ENCODE results near the gene TEX26.

The TEX26 gene

GRCh38 chr13:31012655-31013024 lies 80.2 kb downstream of the TEX26 start:
- Histone ChIP-seq H3K27me3 (ENCODE audit: control insufficient read depth in 1 of 2, insufficient read depth in 1 of 2, low read length in 2 of 2) (peaks cover 0 to 6% of the 10 kb centered on the region in 2 experiments), H2BK120ac (ENCODE audit: low read depth, low read length) (no peak overlapping the region), H3K27ac (ENCODE audit: low read length, poor library complexity, severe bottlenecking) (no peak overlapping the region), H2BK15ac (ENCODE audit: low read depth, poor library complexity, severe bottlenecking) (no peak overlapping the region), H4K91ac (ENCODE audit: low read length) (no peak overlapping the region), H2AK5ac (ENCODE audit: low read length, severe bottlenecking) (no peak overlapping the region), H3K4me3 (ENCODE audit: insufficient read depth in 1 of 2, low read depth in 1 of 2, low read length in 2 of 2) (no peak overlapping the region), H3K4ac (ENCODE audit: low read depth in 1 of 2, low read length in 2 of 2) (no peak overlapping the region), H4K8ac (ENCODE audit: low read length) (no peak overlapping the region), H3K4me2 (ENCODE audit: low read length, poor library complexity, severe bottlenecking) (no peak overlapping the region), H3K9me3 (ENCODE audit: control insufficient read depth, low read length) (peaks cover 2% of the 10 kb centered on the region), H3K36me3 (ENCODE audit: control insufficient read depth in 1 of 2, insufficient read depth in 2 of 2, low read depth in 1 of 2, low read length in 2 of 2) (no peaks in the 10 kb centered on the region), H3K23ac (ENCODE audit: low read length in 2 of 2) (no peak overlapping the region), H3K79me1 (replicated peaks; ENCODE audit: low read length, poor library complexity, severe bottlenecking) (no peaks in the 10 kb centered on the region), H2BK12ac (ENCODE audit: low read length in 2 of 2) (no peak overlapping the region), H2BK5ac (ENCODE audit: low read depth, low read length, poor library complexity, severe bottlenecking) (no peak overlapping the region), H2AFZ (ENCODE audit: low read depth, low read length) (no peak overlapping the region), H3K9ac (ENCODE audit: low read length) (peak overlapping the region; percentile 6), H3K4me1 (ENCODE audit: control insufficient read depth, insufficient read depth, low read depth, low read length) (peaks cover 8% of the 10 kb centered on the region), H3K18ac (ENCODE audit: low read depth in 1 of 2, low read length in 2 of 2) (no peak overlapping the region), H3K14ac (ENCODE audit: low read length in 2 of 2) (no peak overlapping the region)
- 100% methylated on average over 1 of the region's 2 CpGs for WGBS
- DNase-seq = peak; percentile 46

DNA sequence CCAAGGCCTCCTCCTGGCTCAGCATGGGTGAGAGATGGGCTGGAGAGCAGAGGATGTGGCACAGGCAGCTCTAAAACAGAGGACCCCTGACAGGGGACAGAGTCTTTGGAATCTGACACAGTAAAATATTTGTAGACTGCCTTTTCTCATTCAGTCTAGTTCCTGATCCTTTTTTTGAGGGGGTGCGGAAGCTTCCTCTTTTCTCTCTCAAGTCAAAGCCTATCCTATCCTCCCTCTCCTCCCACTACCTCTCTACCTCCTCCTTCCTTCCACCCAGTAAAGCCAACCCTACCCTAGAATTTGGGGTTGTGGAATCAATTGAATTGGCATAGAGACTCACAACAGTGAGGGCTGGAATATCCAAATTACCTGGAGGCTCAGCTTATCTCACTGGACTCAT lies 82.0 kb downstream of the TEX26 start:
- no peaks in the 10 kb centered on the region for H3K36me3 ChIP-seq (ENCODE audit: control insufficient read depth in 1 of 2, insufficient read depth in 2 of 2, low read depth in 1 of 2, low read length in 2 of 2)
- H3K9me3 ChIP-seq (ENCODE audit: control insufficient read depth, low read length) = peaks cover 8% of the 10 kb centered on the region
- H3K4me3 ChIP-seq (ENCODE audit: insufficient read depth in 1 of 2, low read depth in 1 of 2, low read length in 2 of 2) = no peak overlapping the region
- H3K18ac ChIP-seq (ENCODE audit: low read depth in 1 of 2, low read length in 2 of 2) = peak overlapping the region in 1 of 2 experiments; percentile 57
- H3K79me1 ChIP-seq (replicated peaks; ENCODE audit: low read length, poor library complexity, severe bottlenecking) = no peaks in the 10 kb centered on the region
- WGBS = 100% methylated on average over 1 of the region's 1 CpG
- no peak overlapping the region for H2BK12ac ChIP-seq (ENCODE audit: low read length in 2 of 2)
- H3K4ac ChIP-seq (ENCODE audit: low read depth in 1 of 2, low read length in 2 of 2) = no peak overlapping the region
- no peak overlapping the region for H2BK15ac ChIP-seq (ENCODE audit: low read depth, poor library complexity, severe bottlenecking)
- no peak overlapping the region for H3K27ac ChIP-seq (ENCODE audit: low read length, poor library complexity, severe bottlenecking)
- H2AFZ ChIP-seq (ENCODE audit: low read depth, low read length) = no peak overlapping the region
- peaks cover 4% of the 10 kb centered on the region for H3K4me1 ChIP-seq (ENCODE audit: control insufficient read depth, insufficient read depth, low read depth, low read length)
- no peak overlapping the region for H2BK120ac ChIP-seq (ENCODE audit: low read depth, low read length)
- no peak overlapping the region for H4K8ac ChIP-seq (ENCODE audit: low read length)
- no peak overlapping the region for H4K91ac ChIP-seq (ENCODE audit: low read length)
- no peak overlapping the region for H3K9ac ChIP-seq (ENCODE audit: low read length)
- DNase-seq = no peak
- peak overlapping the region; percentile 78 for H2AK5ac ChIP-seq (ENCODE audit: low read length, severe bottlenecking)
- H3K27me3 ChIP-seq (ENCODE audit: control insufficient read depth in 1 of 2, insufficient read depth in 1 of 2, low read length in 2 of 2) = peaks cover 0 to 6% of the 10 kb centered on the region in 2 experiments
- H3K4me2 ChIP-seq (ENCODE audit: low read length, poor library complexity, severe bottlenecking) = no peak overlapping the region
- H3K14ac ChIP-seq (ENCODE audit: low read length in 2 of 2) = no peak overlapping the region
- no peak overlapping the region for H2BK5ac ChIP-seq (ENCODE audit: low read depth, low read length, poor library complexity, severe bottlenecking)
- H3K23ac ChIP-seq (ENCODE audit: low read length in 2 of 2) = no peak overlapping the region

DNA sequence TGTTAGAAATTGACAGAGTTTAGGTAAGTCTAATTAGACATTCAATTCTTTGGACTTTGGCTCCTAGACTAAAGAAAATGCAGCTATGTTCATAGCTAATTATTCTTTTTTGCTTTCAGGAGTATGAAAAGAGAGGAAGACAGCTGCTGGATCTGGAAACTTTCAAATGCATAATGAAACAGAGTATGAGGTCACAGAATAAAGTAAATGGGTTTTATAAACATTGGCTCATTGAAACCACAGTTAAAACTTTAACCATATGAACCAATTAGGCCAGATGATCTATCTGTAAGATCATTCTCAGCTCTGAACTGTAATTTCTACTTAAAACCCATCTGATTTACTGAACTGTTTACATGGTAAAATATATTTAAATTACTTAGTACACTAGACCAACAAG lies 82.7 kb downstream of the TEX26 start:
- H3K27me3 ChIP-seq (ENCODE audit: control insufficient read depth in 1 of 2, insufficient read depth in 1 of 2, low read length in 2 of 2) = peaks cover 0 to 3% of the 10 kb centered on the region in 2 experiments
- H3K4me1 ChIP-seq (ENCODE audit: control insufficient read depth, insufficient read depth, low read depth, low read length) = peaks cover 4% of the 10 kb centered on the region
- H3K36me3 ChIP-seq (ENCODE audit: control insufficient read depth in 1 of 2, insufficient read depth in 2 of 2, low read depth in 1 of 2, low read length in 2 of 2) = no peaks in the 10 kb centered on the region
- no peak overlapping the region for H2AK5ac ChIP-seq (ENCODE audit: low read length, severe bottlenecking)
- no peak overlapping the region for H3K18ac ChIP-seq (ENCODE audit: low read depth in 1 of 2, low read length in 2 of 2)
- no peak overlapping the region for H3K9ac ChIP-seq (ENCODE audit: low read length)
- no peak overlapping the region for H2BK12ac ChIP-seq (ENCODE audit: low read length in 2 of 2)
- no peak overlapping the region for H4K8ac ChIP-seq (ENCODE audit: low read length)
- no peak overlapping the region for H3K27ac ChIP-seq (ENCODE audit: low read length, poor library complexity, severe bottlenecking)
- H3K4ac ChIP-seq (ENCODE audit: low read depth in 1 of 2, low read length in 2 of 2) = no peak overlapping the region
- no peak overlapping the region for H2BK15ac ChIP-seq (ENCODE audit: low read depth, poor library complexity, severe bottlenecking)
- H3K4me2 ChIP-seq (ENCODE audit: low read length, poor library complexity, severe bottlenecking) = no peak overlapping the region
- no peak overlapping the region for H4K91ac ChIP-seq (ENCODE audit: low read length)
- no peak overlapping the region for H2BK120ac ChIP-seq (ENCODE audit: low read depth, low read length)
- H3K9me3 ChIP-seq (ENCODE audit: control insufficient read depth, low read length) = peaks cover 8% of the 10 kb centered on the region
- no peaks in the 10 kb centered on the region for H3K79me1 ChIP-seq (replicated peaks; ENCODE audit: low read length, poor library complexity, severe bottlenecking)
- peak; percentile 42 for DNase-seq
- no peak overlapping the region for H2BK5ac ChIP-seq (ENCODE audit: low read depth, low read length, poor library complexity, severe bottlenecking)
- no peak overlapping the region for H3K14ac ChIP-seq (ENCODE audit: low read length in 2 of 2)
- H3K4me3 ChIP-seq (ENCODE audit: insufficient read depth in 1 of 2, low read depth in 1 of 2, low read length in 2 of 2) = no peak overlapping the region
- no peak overlapping the region for H3K23ac ChIP-seq (ENCODE audit: low read length in 2 of 2)
- no peak overlapping the region for H2AFZ ChIP-seq (ENCODE audit: low read depth, low read length)

DNA sequence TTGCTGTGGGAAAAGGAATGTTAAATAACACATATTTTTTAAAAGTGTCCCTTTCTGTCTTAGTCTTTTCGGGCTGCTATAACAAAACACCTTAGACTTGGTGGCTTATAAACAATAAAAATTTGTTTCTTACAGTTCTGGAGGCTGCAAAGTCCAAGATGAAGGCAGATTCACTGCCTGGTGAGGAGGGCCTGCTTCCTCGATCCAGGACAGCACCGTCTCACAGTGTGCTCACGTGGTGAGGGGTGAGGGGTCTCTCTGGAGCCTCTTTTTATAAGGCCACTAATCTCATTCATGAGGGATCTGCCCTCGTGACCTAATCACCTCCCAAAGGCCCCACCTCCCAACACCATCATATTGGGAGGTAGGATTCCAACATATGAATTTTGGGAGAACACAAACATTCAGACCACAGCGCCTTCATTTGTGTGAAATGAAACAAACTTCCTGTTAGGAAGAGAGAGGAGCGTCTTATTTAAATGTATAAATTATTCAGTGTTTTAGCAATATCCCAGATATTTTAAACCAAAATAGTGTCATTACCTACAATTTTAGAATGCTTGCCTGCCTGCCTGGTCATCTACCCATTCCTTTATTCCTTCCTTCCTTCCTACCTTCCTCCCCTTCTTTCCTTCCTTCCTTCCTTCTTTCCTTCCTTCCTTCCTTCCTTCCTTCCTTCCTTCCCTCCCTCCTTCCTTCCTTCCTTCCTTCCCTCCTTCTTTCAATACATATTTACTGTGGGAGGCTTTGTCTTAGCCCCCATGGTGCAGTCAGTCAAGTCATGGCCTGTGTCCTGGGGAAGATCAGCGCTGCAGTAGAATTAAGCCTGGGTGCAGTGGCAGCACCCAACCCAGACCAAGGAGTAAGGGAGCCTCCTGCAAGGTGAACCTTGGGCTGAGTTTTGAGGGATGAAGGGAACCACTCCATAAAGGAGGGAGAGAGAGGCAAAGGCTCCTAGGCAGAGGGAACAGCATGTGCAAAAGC lies 84.2 kb downstream of the TEX26 start:
- 82% methylated on average over 2 of the region's 8 CpGs for WGBS
- Histone ChIP-seq H3K4me2 (ENCODE audit: low read length, poor library complexity, severe bottlenecking) (no peak overlapping the region), H3K23ac (ENCODE audit: low read length in 2 of 2) (no peak overlapping the region), H2AFZ (ENCODE audit: low read depth, low read length) (no peak overlapping the region), H3K36me3 (ENCODE audit: control insufficient read depth in 1 of 2, insufficient read depth in 2 of 2, low read depth in 1 of 2, low read length in 2 of 2) (no peaks in the 10 kb centered on the region), H2AK5ac (ENCODE audit: low read length, severe bottlenecking) (no peak overlapping the region), H3K4me1 (ENCODE audit: control insufficient read depth, insufficient read depth, low read depth, low read length) (peaks cover 4% of the 10 kb centered on the region), H3K9me3 (ENCODE audit: control insufficient read depth, low read length) (peaks cover 8% of the 10 kb centered on the region), H3K27me3 (ENCODE audit: control insufficient read depth in 1 of 2, insufficient read depth in 1 of 2, low read length in 2 of 2) (peaks cover 0 to 3% of the 10 kb centered on the region in 2 experiments), H4K8ac (ENCODE audit: low read length) (no peak overlapping the region), H3K4ac (ENCODE audit: low read depth in 1 of 2, low read length in 2 of 2) (no peak overlapping the region), H3K4me3 (ENCODE audit: insufficient read depth in 1 of 2, low read depth in 1 of 2, low read length in 2 of 2) (no peak overlapping the region), H2BK15ac (ENCODE audit: low read depth, poor library complexity, severe bottlenecking) (no peak overlapping the region), H2BK5ac (ENCODE audit: low read depth, low read length, poor library complexity, severe bottlenecking) (no peak overlapping the region), H3K79me1 (replicated peaks; ENCODE audit: low read length, poor library complexity, severe bottlenecking) (no peaks in the 10 kb centered on the region), H4K91ac (ENCODE audit: low read length) (no peak overlapping the region), H2BK12ac (ENCODE audit: low read length in 2 of 2) (peak overlapping the region in 1 of 2 experiments; percentile 42), H3K9ac (ENCODE audit: low read length) (no peak overlapping the region), H3K14ac (ENCODE audit: low read length in 2 of 2) (no peak overlapping the region), H3K27ac (ENCODE audit: low read length, poor library complexity, severe bottlenecking) (no peak overlapping the region), H2BK120ac (ENCODE audit: low read depth, low read length) (no peak overlapping the region), H3K18ac (ENCODE audit: low read depth in 1 of 2, low read length in 2 of 2) (no peak overlapping the region)
- no peak for DNase-seq
